ENCODE measurements around the gene WDFY3.
"Not testable (repeated sequence)": the region's sequence is repeated elsewhere in the genome, so short reads cannot be mapped to it uniquely, and the experiment has no call there.

Gene WDFY3

GRCh38 chr4:84722720-84723119 is 243.8 kb downstream of the WDFY3 start:
- no peak for DNase-seq (ENCODE audit: low read depth in 1 of 2, low spot score in 1 of 2)

DNA sequence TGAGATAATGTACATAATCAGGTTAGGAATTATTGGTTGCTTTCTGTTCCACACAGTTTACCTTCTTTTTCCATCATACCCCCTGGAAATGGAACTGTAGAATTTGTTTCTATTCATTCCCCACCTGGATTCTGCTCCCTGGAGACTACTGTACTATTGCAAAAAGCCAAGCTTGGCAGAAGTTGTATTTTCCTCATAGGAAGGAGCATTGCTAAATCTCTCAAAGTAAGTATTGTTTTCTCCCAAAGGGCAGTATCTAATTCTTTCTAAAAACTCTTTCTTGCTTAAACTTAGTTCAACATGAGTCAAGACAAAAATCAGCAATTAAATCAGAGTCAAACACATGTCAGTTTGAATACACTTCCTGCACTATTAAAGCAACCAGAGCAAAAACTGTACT is 247.4 kb downstream of the WDFY3 start:
- no peak for DNase-seq (ENCODE audit: low read depth in 1 of 2, low spot score in 1 of 2)

- no peak for DNase-seq (ENCODE audit: low read depth in 1 of 2, low spot score in 1 of 2)
Observed at GRCh38 chr4:84718699-84719098, 247.8 kb downstream of the WDFY3 start.

GRCh38 chr4:84710548-84710947 is 255.9 kb downstream of the WDFY3 start:
- no peak for DNase-seq (ENCODE audit: low read depth in 1 of 2, low spot score in 1 of 2)

GRCh38 chr4:84708406-84709135 is 257.9 kb downstream of the WDFY3 start:
- no peak for DNase-seq (ENCODE audit: low read depth in 1 of 2, low spot score in 1 of 2)

GRCh38 chr4:84706286-84706685 is 260.2 kb downstream of the WDFY3 start:
- no peak for DNase-seq (ENCODE audit: low read depth in 1 of 2, low spot score in 1 of 2)

DNA sequence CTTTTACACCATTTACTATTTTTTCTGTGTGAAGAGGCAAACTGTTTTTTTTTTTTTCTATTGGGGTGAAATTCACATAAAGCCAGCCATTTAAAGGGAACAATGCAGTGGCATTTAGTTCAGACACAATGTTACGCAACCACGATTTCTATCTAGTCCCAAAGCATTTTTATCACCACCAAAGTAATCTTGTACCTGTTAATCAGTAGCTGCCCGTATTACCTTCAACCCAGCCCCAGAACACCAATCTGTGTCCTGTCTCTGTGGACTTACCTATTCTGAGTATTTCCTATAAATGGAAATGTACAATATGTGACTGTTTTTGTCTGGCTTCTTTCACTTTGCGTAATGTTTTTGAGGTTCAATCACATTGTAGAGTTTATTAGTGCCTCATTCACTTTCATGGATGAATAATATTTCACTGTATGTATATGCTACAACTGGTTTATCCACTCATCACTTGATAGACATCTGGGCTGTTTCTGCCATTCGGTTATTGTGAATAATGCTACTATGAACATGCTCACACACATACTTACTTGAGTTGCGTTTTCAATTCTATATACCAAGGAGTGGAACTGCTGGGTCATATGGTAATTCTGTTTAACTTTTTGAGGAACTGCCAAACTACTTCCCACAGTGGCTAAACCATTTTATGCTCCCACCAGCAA is 267.4 kb downstream of the WDFY3 start:
- DNase-seq (ENCODE audit: low read depth in 1 of 2, low spot score in 1 of 2): no peak

- no peak for DNase-seq (ENCODE audit: low read depth in 1 of 2, low spot score in 1 of 2)
Observed at GRCh38 chr4:84697615-84698201, 268.8 kb downstream of the WDFY3 start.

DNA sequence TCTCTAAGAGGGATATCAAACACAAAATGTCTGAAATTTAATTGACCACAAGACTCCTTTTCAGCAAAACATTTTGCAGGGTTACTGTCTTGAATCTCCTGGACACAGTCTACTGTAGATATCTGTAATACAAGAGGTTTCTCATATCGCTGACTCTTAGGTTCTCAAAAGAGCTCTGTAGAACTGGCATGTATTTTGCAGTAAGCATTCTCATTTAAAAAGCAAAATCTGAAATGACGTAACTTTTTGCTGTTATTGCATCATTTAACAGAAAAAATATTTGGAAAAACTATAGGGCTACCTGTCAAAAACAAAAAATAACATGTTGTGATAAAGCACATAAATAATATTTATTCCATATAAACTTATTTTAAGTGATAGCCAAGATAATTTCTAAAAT is 269.3 kb downstream of the WDFY3 start:
- no peak for DNase-seq (ENCODE audit: low read depth in 1 of 2, low spot score in 1 of 2)

DNA sequence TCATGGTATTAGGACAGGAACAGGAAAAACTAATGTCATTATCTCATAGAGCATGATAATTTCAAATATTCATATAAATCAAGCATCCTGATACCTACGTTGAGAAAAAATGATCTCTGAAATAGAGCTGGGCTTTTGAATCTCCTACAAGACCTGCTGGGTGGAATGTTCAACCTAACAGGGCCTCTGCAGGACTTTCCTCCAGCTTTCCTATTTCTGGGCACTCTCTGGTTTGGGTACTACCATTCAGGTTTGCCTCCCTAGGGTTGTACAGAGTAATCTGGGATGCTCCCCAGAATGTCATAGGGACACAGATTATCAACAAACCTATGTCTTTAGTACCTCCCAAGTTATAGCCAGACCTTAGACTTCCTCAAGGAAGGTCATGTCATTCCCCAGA is 274.7 kb downstream of the WDFY3 start:
- no peak for DNase-seq (ENCODE audit: low read depth in 1 of 2, low spot score in 1 of 2)

GRCh38 chr4:84691170-84691691 is 275.3 kb downstream of the WDFY3 start:
- no peak for DNase-seq (ENCODE audit: low read depth in 1 of 2, low spot score in 1 of 2)

GRCh38 chr4:84690481-84690880 is 276.0 kb downstream of the WDFY3 start:
- no peak for DNase-seq (ENCODE audit: low read depth in 1 of 2, low spot score in 1 of 2)

GRCh38 chr4:84689197-84689596 is 277.3 kb downstream of the WDFY3 start:
- no peak for DNase-seq (ENCODE audit: low read depth in 1 of 2, low spot score in 1 of 2)

- no peak for DNase-seq (ENCODE audit: low read depth in 1 of 2, low spot score in 1 of 2)
Observed at GRCh38 chr4:84688605-84689004, 277.9 kb downstream of the WDFY3 start.

- DNase-seq (ENCODE audit: low read depth in 1 of 2, low spot score in 1 of 2): no peak
Observed at GRCh38 chr4:84685105-84685504, 281.4 kb downstream of the WDFY3 start.

DNA sequence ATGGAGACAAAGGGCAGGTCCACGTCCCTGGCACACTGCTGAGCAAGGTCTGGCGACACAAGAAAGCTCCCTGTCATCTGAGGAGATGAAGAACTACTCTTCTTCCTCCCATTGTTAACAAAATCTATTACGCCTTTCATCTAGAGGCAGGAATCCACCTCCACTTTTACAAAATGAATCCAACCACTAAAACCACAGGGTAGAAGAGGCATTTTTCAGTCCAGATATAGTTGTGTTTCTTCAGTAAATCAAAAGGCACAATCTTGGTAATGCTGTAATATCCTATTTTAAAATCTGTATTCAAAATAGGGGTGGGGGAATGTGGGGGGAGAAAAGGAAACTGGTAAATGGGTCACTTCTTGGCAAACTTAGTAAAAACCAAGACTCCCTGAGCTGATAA is 282.1 kb downstream of the WDFY3 start:
- DNase-seq (ENCODE audit: low read depth in 1 of 2, low spot score in 1 of 2): no peak

DNA sequence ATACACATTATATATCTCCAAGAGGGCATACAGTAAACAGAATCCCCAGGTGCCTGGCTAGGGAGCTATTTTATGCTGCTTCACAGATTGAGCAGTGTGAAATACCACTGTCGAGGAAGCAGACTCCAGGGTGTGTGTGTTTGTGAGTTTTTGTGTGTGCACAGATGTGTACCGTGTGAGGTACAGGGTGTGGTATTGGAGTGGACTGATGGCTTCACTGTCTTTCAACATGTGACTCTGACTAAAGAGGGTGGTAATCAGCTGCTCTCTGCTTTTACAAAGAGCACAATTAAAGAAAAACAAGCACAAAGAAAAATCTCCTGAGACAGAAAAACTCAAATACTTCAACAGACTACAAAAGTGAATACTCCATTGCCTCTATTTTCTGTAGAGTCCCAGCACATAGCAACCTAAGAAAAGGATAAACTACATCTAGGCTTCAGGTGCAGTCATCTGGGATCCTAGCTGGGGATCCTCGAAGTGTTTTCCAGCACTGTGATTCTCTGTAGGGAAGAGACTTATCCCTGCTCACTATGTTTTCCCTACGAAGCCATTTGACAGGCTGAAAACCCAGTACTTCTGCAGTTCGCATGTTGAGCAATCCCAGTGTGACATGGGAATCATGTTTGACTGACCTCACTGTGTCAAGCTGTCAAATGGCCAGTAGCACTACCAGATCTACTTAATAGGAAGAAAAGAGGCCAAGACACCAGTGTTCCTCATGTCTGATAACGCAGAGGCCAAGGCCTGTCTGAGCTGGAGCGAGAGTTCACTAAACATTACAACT is 283.2 kb downstream of the WDFY3 start:
- no peak for DNase-seq (ENCODE audit: low read depth in 1 of 2, low spot score in 1 of 2)

GRCh38 chr4:84682661-84683060 is 283.8 kb downstream of the WDFY3 start:
- not testable (repeated sequence) for DNase-seq (ENCODE audit: low read depth in 1 of 2, low spot score in 1 of 2)

GRCh38 chr4:84681486-84682274 is 284.8 kb downstream of the WDFY3 start:
- no peak for DNase-seq (ENCODE audit: low read depth in 1 of 2, low spot score in 1 of 2)

DNA sequence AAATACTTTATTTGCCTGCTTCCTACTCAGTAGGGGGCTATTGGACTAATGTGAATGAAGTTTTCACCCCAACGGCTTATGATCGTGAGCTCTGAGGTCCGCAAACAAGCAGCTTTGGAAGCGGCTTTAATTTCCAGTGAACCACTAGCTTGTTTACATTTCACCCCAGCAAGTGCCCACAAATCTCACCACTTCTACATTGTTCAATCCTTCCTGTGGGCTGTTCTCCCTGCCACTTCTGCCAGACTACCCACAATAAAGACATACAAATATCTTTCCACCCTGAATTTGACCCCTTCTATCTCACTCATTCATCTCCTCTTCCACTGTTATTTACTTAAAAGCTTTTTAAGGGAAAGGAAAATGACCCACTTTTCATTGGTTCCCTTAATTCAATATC is 285.5 kb downstream of the WDFY3 start:
- DNase-seq (ENCODE audit: low read depth in 1 of 2, low spot score in 1 of 2): no peak

All from activated CD4-positive, alpha-beta T cell treated with anti-CD3 and anti-CD28 coated beads, Interleukin-2, amount 50 U/mL, for 24 hours (primary cell).